Measurements from ENCODE around the gene FLII. TPM values are rescaled to one million over a fixed set of nuclear protein-coding genes. Genes with fewer than 3 reads are reported as not detected.
A peak's percentile ranks its signal among the peaks of the same experiment; 100 is the strongest.

The FLII gene
- total and polyA plus RNA-seq, 12 donors = 150 to 652 (median 297) TPM

GRCh38 chr17:18206962-18207361, 51.6 kb downstream of the FLII start:
- H3K4me1 ChIP-seq (replicated peaks in 1 of 2) = peaks cover 4 to 7% of the 10 kb centered on the region in 2 donors
- TF ChIP-seq CTCF (IDR thresholded peaks at IDR 0.05) (no peak), POLR2A (IDR thresholded peaks at IDR 0.05) (no peak)
- H3K36me3 ChIP-seq (replicated peaks in 1 of 2) = peaks cover 0 to 54% of the 10 kb centered on the region in 2 donors
- DNase-seq = no peak
- no peaks in the 10 kb centered on the region for H3K9me3 ChIP-seq (replicated peaks in 1 of 3)
- no peaks in the 10 kb centered on the region for H3K27me3 ChIP-seq
- intact Hi-C loops (cut with DNase I) = no loop called here
- H3K4me3 ChIP-seq = no peak overlapping the region
- H3K27ac ChIP-seq = no peak overlapping the region

DNA sequence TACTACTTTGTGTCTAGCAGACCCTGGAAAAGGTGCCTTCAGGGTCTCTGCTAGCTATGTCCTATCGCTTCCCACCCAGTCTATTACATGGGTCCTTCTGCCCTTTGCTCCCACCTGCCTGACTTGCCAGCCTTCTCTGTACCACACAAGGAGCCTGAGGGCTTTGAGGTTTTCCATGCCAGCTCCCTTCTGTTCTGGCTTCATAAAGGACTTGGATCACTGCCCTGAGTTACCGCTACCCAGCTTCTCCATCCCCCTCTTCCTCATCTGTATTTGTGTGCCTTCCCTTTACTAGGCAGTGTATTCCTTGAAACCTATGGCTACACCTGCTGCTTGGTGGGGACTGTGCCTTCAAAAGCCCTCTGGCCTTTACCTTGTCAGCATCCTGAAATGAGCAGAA, 52.7 kb downstream of the FLII start:
- WGBS, 4 donors = 82 to 89% (median 87%) methylated on average over 2 of the region's 2 CpGs
- intact Hi-C loops (cut with DNase I) = no loop called here
- Histone ChIP-seq H3K9me3 (replicated peaks in 1 of 3) (no peaks in the 10 kb centered on the region), H3K36me3 (replicated peaks in 1 of 2) (peaks cover 0 to 52% of the 10 kb centered on the region in 2 donors), H3K27me3 (no peaks in the 10 kb centered on the region), H3K4me1 (replicated peaks in 1 of 2) (peaks cover 4 to 12% of the 10 kb centered on the region in 2 donors), H3K4me3 (no peak overlapping the region), H3K27ac (no peak overlapping the region)
- no peak for TF ChIP-seq POLR2A (IDR thresholded peaks at IDR 0.05)
- no peak for TF ChIP-seq CTCF (IDR thresholded peaks at IDR 0.05)
- DNase-seq = no peak

DNA sequence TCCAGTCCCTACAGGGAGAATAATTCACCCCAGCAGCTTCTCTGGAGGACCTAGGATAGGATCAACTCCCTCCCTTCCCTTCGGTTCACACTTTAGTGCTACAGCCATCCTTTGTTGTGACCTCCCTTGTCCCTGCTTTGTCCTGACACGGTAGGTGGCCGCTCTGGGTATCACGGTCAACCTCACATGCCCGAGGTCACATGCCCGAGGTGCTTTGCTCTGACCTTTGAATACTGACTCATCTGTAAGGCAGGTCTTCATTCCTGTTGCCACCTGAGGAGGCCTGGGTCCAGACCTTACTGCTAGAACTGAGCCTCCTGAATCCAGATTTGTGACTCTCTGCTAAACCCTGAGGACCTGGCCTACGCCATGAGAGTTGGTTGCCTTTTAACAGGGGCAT, 55.2 kb downstream of the FLII start:
- intact Hi-C loops (cut with DNase I) = no loop called here
- 30 to 74% (median 52%) methylated on average over 6 to 7 of the region's 7 CpGs for WGBS, 4 donors
- Histone ChIP-seq H3K36me3 (replicated peaks in 1 of 2) (peaks cover 0 to 49% of the 10 kb centered on the region in 2 donors), H3K4me1 (replicated peaks in 1 of 2) (peaks cover 4 to 24% of the 10 kb centered on the region in 2 donors), H3K27me3 (no peaks in the 10 kb centered on the region), H3K9me3 (replicated peaks in 1 of 3) (no peaks in the 10 kb centered on the region), H3K4me3 (no peak overlapping the region), H3K27ac (no peak overlapping the region)
- TF ChIP-seq POLR2A (IDR thresholded peaks at IDR 0.05) (no peak), CTCF (IDR thresholded peaks at IDR 0.05) (no peak)
- peak in 2 of 7 donors; percentile 29 to 46 for DNase-seq

DNA sequence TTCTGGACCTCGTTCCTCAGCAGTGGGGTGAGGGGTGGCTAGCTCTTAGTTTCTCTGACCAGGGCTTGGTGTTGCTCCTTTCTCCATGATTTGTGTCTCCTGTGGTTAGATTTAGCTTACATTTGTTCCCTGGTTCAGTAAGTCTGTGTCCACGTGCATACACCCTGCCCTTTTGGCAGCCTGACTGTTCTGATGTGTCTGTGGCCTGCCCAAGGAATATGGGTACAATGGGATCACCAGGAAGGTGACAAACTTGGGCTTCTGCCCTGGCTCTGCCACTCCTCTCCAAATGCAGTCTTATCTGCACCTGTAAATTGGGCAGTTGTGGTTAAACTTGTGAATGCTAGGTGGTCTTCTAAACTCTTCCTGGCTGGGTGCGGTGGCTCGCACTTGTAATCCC, 57.4 kb downstream of the FLII start:
- WGBS, 4 donors = 85 to 92% (median 88%) methylated on average over 4 of the region's 4 CpGs
- DNase-seq = no peak
- Histone ChIP-seq H3K4me1 (replicated peaks in 1 of 2) (peaks cover 14 to 40% of the 10 kb centered on the region in 2 donors), H3K27me3 (no peaks in the 10 kb centered on the region), H3K27ac (no peak overlapping the region), H3K9me3 (replicated peaks in 1 of 3) (no peaks in the 10 kb centered on the region), H3K36me3 (replicated peaks in 1 of 2) (peaks cover 0 to 49% of the 10 kb centered on the region in 2 donors), H3K4me3 (no peak overlapping the region)
- TF ChIP-seq CTCF (IDR thresholded peaks at IDR 0.05) (no peak), POLR2A (IDR thresholded peaks at IDR 0.05) (no peak)
- intact Hi-C loops (cut with DNase I) = no loop called here

Data from adrenal gland (tissue), 12 donors.